SH-SY5Y (cell line): ENCODE measurements around the gene POLDIP2.

Experiments
- GATA2 ChIP-seq: IDR thresholded peaks from 2 replicates; pipeline ENCODE4 v1.6.1; 2011; ENCODE audit warnings: mild to moderate bottlenecking, low read depth, low read length
- GATA3 ChIP-seq: IDR thresholded peaks from 2 replicates; pipeline ENCODE4 v1.6.1; 2011; ENCODE audit warnings: low read depth, mild to moderate bottlenecking, low read length, moderate library complexity

Gene POLDIP2

GRCh38 chr17:28379814-28380801 is 22.8 kb upstream of the POLDIP2 start:
- TF ChIP-seq GATA2 (peak; percentile 73), GATA3 (peak; percentile 56; the same call in 1 of the 2 replicates)

GRCh38 chr17:28372945-28373274 is 15.6 kb upstream of the POLDIP2 start:
- TF ChIP-seq GATA3 (no peak), GATA2 (no peak)

- no peak for TF ChIP-seq GATA2
- TF ChIP-seq GATA3 = no peak
Measured at GRCh38 chr17:28372203-28372944, 15.0 kb upstream of the POLDIP2 start.

GRCh38 chr17:28371245-28372202 is 14.2 kb upstream of the POLDIP2 start, which contains the start of gene SARM1:
Gene SARM1, plus strand, starts transcription at chr17:28371694. Its CDS starts 339 bp downstream, at chr17:28372033.
- no peak for TF ChIP-seq GATA3
- no peak for TF ChIP-seq GATA2

GRCh38 chr17:28370744-28371103 is 13.4 kb upstream of the POLDIP2 start:
- TF ChIP-seq GATA2 (no peak), GATA3 (no peak)

- no peak for TF ChIP-seq GATA3
- TF ChIP-seq GATA2 = peak; percentile 57; the same call in 1 of the 2 replicates
Measured at GRCh38 chr17:28370035-28370743, 12.9 kb upstream of the POLDIP2 start, which contains the start of gene VTN. Gene VTN, minus strand, starts transcription at chr17:28370307. Its CDS starts 104 bp downstream, at chr17:28370203.

- TF ChIP-seq GATA3 (no peak), GATA2 (no peak)
Measured at GRCh38 chr17:28369684-28370034, 12.3 kb upstream of the POLDIP2 start.

- TF ChIP-seq GATA2 (no peak), GATA3 (no peak)
Measured at GRCh38 chr17:28368915-28369683, 11.8 kb upstream of the POLDIP2 start.

- TF ChIP-seq GATA3 (no peak), GATA2 (no peak)
Measured at GRCh38 chr17:28368306-28368831, 11.0 kb upstream of the POLDIP2 start.

GRCh38 chr17:28367641-28368305 is 10.4 kb upstream of the POLDIP2 start:
- TF ChIP-seq GATA2 (no peak), GATA3 (no peak)

- TF ChIP-seq GATA3 (no peak), GATA2 (no peak)
Measured at GRCh38 chr17:28366605-28367004, 9.3 kb upstream of the POLDIP2 start.
